RWPE2 (cell line): ENCODE data around the gene EEF1AKMT1.

ENCODE experiments used
- ATAC-seq: fragments of 200-7000 bp; cut with Tn5 transposase; 3 replicates; pipeline ENCODE4 v1.9.1; 2021; ENCODE audit warnings: low read depth
- DNase-seq: peaks from one replicate; pipeline ENCODE4 v3.0.0-alpha.2; 2020; ENCODE audit warnings: low spot score
- H3K27ac ChIP-seq: fragments of 450-650 bp; 2 replicates; pipeline ENCODE4 v1.5.1; 2017; ENCODE audit warnings: mild to moderate bottlenecking; ENCODE audit not compliant: poor library complexity, severe bottlenecking
- H3K27me3 ChIP-seq: fragments of 250-450 bp; sonication (Bioruptor Pico); 2 replicates; pipeline ENCODE4 v1.5.1; 2021; ENCODE audit warnings: mild to moderate bottlenecking, moderate library complexity; ENCODE audit not compliant: insufficient read depth, poor library complexity, severe bottlenecking
- H3K36me3 ChIP-seq: fragments of 250-450 bp; sonication (Bioruptor Pico); 2 replicates; pipeline ENCODE4 v1.5.1; 2020; ENCODE audit warnings: low read depth, mild to moderate bottlenecking, moderate library complexity
- H3K4me1 ChIP-seq: fragments of 250-450 bp; sonication (Bioruptor Pico); 2 replicates; pipeline ENCODE4 v1.5.1; 2021; ENCODE audit warnings: mild to moderate bottlenecking, moderate library complexity; ENCODE audit not compliant: insufficient read depth, poor library complexity, severe bottlenecking
- H3K4me3 ChIP-seq: fragments of 250-450 bp; sonication (Bioruptor Pico); 2 replicates; pipeline ENCODE4 v1.5.1; 2021; ENCODE audit warnings: mild to moderate bottlenecking, moderate library complexity; ENCODE audit not compliant: severe bottlenecking
- H3K9me3 ChIP-seq: fragments of 250-450 bp; sonication (Bioruptor Pico); 2 replicates; pipeline ENCODE4 v1.5.1; 2021; ENCODE audit warnings: mild to moderate bottlenecking, moderate library complexity; ENCODE audit not compliant: severe bottlenecking
- TF ChIP-seq, protein P1 (sequence below): fragments of 450-650 bp; IDR thresholded peaks from one replicate; pipeline ENCODE4 v1.5.1; 2017; ENCODE audit warnings: mild to moderate bottlenecking, moderate library complexity; ENCODE audit not compliant: poor library complexity, severe bottlenecking

EEF1AKMT1 gene

DNA sequence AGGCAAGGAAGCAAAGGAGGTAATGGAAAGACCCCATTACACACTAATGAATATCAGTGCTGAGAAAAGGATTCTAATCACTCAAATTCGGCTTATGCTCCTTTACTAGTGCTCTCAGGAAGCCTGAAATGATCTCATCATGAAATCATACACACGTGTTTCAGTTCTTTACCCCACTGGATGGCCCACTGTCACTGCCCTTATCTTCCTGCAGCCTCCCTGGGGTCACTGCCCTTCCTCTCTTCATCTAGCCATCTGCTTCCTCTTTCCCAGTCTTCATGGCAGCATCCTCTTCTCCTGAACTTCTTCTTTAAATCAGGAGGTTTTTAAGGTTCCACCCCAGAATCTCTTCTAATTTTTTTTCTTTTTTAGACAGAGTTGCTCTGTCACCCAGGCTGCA, 27.9 kb upstream of the EEF1AKMT1 start:
- H3K9me3 ChIP-seq: no peaks in the 10 kb centered on the region
- TF ChIP-seq, protein P1, sequence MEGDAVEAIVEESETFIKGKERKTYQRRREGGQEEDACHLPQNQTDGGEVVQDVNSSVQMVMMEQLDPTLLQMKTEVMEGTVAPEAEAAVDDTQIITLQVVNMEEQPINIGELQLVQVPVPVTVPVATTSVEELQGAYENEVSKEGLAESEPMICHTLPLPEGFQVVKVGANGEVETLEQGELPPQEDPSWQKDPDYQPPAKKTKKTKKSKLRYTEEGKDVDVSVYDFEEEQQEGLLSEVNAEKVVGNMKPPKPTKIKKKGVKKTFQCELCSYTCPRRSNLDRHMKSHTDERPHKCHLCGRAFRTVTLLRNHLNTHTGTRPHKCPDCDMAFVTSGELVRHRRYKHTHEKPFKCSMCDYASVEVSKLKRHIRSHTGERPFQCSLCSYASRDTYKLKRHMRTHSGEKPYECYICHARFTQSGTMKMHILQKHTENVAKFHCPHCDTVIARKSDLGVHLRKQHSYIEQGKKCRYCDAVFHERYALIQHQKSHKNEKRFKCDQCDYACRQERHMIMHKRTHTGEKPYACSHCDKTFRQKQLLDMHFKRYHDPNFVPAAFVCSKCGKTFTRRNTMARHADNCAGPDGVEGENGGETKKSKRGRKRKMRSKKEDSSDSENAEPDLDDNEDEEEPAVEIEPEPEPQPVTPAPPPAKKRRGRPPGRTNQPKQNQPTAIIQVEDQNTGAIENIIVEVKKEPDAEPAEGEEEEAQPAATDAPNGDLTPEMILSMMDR: no peak
- DNase-seq (no peak), ATAC-seq (no peak)
- no peak overlapping the region for H3K4me3 ChIP-seq
- no peak overlapping the region for H3K27ac ChIP-seq
- no peaks in the 10 kb centered on the region for H3K27me3 ChIP-seq
- no peaks in the 10 kb centered on the region for H3K4me1 ChIP-seq
- H3K36me3 ChIP-seq: peaks cover 28% of the 10 kb centered on the region

DNA sequence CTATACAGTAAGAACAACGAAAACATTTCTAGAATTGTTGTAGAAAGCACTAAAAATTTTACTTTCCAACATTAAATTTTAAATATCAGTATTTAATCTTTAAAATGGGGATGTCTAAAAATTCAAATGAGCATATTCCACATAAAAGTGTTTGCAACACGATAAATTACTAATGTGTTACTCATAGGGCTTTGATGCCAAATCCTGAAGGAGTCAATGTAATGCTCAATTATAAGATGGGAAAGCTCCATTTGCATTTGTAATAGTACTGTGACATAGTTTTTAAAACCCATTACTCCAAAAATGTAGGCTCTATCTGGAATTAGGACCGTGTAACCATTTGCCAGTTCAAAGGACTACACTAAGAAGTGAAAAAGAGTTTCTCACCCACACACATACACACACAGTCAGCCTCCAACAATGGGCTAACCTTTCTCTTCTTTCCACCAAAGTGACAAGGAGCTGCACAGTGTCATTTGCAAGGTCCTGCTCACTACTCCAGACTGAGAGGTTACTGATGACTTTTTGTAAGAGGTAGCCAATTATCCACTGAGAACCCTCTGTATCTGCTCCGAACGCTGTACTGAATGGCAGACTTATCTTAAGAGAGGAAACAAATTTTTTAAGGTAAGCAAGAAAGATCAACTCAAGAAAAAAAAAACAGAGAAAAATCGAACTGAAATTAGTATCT, 26.1 kb upstream of the EEF1AKMT1 start:
- peaks cover 46% of the 10 kb centered on the region for H3K36me3 ChIP-seq
- TF ChIP-seq, protein P1: no peak
- H3K27ac ChIP-seq: no peak overlapping the region
- H3K4me3 ChIP-seq: no peak overlapping the region
- no peaks in the 10 kb centered on the region for H3K9me3 ChIP-seq
- H3K27me3 ChIP-seq: no peaks in the 10 kb centered on the region
- ATAC-seq (no peak), DNase-seq (no peak)
- H3K4me1 ChIP-seq: no peaks in the 10 kb centered on the region

DNA sequence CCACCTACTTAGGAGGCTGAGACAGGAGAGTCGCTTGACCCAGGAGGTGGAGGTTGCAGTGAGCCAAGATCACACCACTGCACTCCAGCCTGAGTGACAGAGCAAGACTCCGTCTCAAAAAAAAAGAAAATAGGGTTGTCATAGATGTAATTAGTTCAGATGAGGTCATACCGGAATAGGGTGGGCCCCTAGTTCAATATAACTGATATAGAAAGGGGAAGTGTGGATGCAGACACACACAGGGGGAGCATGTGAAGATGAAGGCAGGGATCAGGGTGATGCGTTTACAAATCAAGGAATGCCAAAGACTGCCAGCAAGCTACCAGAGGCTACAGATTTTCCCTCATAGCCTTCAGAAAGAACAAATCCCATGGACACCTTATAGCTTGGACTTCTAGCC, 24.3 kb upstream of the EEF1AKMT1 start:
- Histone ChIP-seq H3K9me3 (no peaks in the 10 kb centered on the region), H3K27me3 (no peaks in the 10 kb centered on the region), H3K36me3 (peaks cover 53% of the 10 kb centered on the region), H3K4me1 (no peaks in the 10 kb centered on the region), H3K27ac (no peak overlapping the region), H3K4me3 (no peak overlapping the region)
- ATAC-seq (no peak), DNase-seq (no peak)
- TF ChIP-seq, protein P1: no peak

DNA sequence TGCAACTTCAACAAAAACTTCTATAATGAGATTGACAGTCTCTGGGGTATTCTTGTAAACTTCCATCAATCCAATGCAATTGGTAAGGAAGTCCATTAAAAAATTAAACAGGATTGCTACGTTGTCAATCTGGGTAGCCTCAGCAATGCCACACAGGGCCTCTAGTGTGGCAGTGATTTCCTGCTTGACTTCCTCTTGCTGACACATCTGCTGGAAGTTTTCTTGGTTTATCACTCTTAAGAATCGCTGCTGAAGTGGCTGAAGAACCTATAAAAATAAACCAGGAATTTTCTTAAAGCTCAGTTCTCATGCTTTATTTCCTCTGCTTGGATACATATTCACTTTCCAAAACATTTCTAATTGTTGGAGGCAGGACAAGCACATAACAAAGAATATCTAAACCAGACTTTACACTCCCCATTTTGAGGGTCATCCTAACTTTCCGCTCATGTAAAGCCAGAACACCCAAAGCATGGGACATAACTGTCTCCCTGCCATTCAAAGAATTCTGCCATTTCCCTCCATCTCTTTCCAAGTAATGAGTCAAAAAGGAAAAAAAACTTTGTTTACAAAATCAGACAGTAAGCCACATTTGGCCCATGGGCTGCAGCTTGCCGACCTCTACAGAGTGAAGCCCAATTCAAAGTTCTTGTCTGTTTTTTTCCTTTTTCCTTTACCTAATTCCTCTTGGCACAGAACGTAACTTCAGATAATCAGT, 23.2 kb upstream of the EEF1AKMT1 start:
- TF ChIP-seq, protein P1: no peak
- H3K36me3 ChIP-seq: peaks cover 53% of the 10 kb centered on the region
- no peaks in the 10 kb centered on the region for H3K27me3 ChIP-seq
- no peak overlapping the region for H3K27ac ChIP-seq
- no peak for ATAC-seq
- H3K9me3 ChIP-seq: no peaks in the 10 kb centered on the region
- no peak for DNase-seq
- no peaks in the 10 kb centered on the region for H3K4me1 ChIP-seq
- H3K4me3 ChIP-seq: no peak overlapping the region

DNA sequence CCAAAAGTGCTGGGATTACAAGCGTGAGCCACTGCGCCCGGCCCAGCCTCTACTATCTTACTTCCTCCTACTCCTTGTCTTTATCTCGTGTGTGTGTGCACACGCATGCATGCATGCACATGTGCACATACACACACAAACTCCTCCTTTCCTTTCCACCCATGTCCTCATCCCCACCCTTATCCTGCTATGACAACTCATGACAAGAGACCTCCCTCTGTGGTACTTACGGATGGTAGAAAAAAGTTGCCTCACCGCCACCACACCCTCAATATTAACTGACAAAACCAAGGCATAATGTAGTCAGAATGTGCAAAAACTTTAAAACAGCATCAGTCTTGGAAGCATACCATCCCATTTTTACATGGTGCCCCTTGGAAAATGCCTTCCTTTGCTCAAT, 15.9 kb upstream of the EEF1AKMT1 start:
- ATAC-seq (no peak), DNase-seq (no peak)
- TF ChIP-seq, protein P1: no peak
- H3K36me3 ChIP-seq: peaks cover 28% of the 10 kb centered on the region
- H3K27me3 ChIP-seq: no peaks in the 10 kb centered on the region
- H3K4me3 ChIP-seq: no peak overlapping the region
- H3K9me3 ChIP-seq: no peaks in the 10 kb centered on the region
- H3K27ac ChIP-seq: no peak overlapping the region
- H3K4me1 ChIP-seq: no peaks in the 10 kb centered on the region
